MCF 10A (cell line): ENCODE data around the gene TMEM30A. TPM values are rescaled to one million over a fixed set of nuclear protein-coding genes. Genes with fewer than 3 reads are reported as not detected.

ENCODE experiments used
- BruUV-seq: library from RNA; stranded (reverse); fragments of 400-500 nt; replicated peaks from 2 replicates; lab custom pipeline; 2021; lab: Mats Ljungman, UMichigan
- CTCF ChIA-PET: fragments of 300-600 bp; sonication (Branson Sonifier 250); formaldehyde crosslinking; extraction: SDS; loops from one replicate; lab custom pipeline; 2021; ENCODE audit warnings: antibody characterized with exemption, inconsistent platforms; lab: Yijun Ruan, JAX
- POLR2A ChIA-PET: fragments of 300-600, 350-650 bp; sonication (Branson Sonifier 250); formaldehyde crosslinking; extraction: SDS; loops from one replicate; lab custom pipeline; 2020; ENCODE audit warnings: antibody characterized with exemption, inconsistent platforms; lab: Yijun Ruan, JAX
- DNase-seq: peaks from one replicate; pipeline ENCODE4 v3.0.0-alpha.2; 2018; ENCODE audit not compliant: unreplicated experiment
- H3K27ac Mint-ChIP-seq: one replicate; pipeline ENCODE4 v1.8.0; 2022; ENCODE audit warnings: mild to moderate bottlenecking, low read depth, mixed read lengths; ENCODE audit not compliant: unreplicated experiment
- H3K27me3 Mint-ChIP-seq: one replicate; pipeline ENCODE4 v1.8.0; 2022; ENCODE audit warnings: mixed read lengths; ENCODE audit not compliant: insufficient read depth, unreplicated experiment
- H3K36me3 Mint-ChIP-seq: one replicate; pipeline ENCODE4 v1.8.0; 2022; ENCODE audit warnings: mild to moderate bottlenecking, moderate library complexity, mixed read lengths; ENCODE audit not compliant: insufficient read depth, unreplicated experiment
- H3K4me1 Mint-ChIP-seq: one replicate; pipeline ENCODE4 v1.8.0; 2022; ENCODE audit warnings: mixed read lengths; ENCODE audit not compliant: insufficient read depth, unreplicated experiment
- H3K4me3 Mint-ChIP-seq: one replicate; pipeline ENCODE4 v1.8.0; 2022; ENCODE audit warnings: mild to moderate bottlenecking, moderate library complexity, mixed read lengths; ENCODE audit not compliant: unreplicated experiment
- H3K9me3 Mint-ChIP-seq: one replicate; pipeline ENCODE4 v1.8.0; 2022; ENCODE audit warnings: mixed read lengths; ENCODE audit not compliant: unreplicated experiment
- intact Hi-C: fragments of 100-400 bp; cut with micrococcal nuclease; formaldehyde crosslinking; loops from 2 replicates; pipeline ENCODE4 v1.14.1; 2022
- total RNA-seq: library from RNA; stranded (reverse); gene quantifications from 2 replicates; pipeline ENCODE4 v1.2.3, GENCODE V29; 2022
- TF ChIP-seq, protein P1 (sequence below): fragments of 200-600 bp; IDR thresholded peaks from one replicate; pipeline ENCODE4 v1.8.0; 2022; ENCODE audit warnings: antibody characterized with exemption, mild to moderate bottlenecking; ENCODE audit not compliant: unreplicated experiment

Gene TMEM30A
- total RNA-seq, 1 experiment from 2014 or later = 53.7 TPM

DNA sequence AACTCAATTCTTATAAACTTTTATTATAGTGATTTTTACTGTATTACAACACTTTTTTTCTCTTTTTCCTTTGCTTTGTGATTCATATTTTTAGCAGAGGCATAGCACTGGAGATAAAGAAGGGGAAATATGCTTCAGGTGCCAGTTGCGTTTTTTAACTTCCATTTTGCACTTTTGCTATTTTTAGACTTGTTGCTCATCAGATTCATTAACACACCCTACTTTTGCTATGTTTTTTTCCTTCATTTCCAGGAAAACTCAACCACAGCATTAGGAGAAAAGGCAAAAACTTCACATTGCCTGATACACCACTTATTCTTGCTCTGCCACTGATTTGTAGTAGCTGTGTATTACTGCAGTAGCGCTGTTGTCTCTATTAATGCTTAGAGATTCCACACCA, 8.0 kb upstream of the TMEM30A start:
- Mint-ChIP-seq H3K4me3 (no peak overlapping the region), H3K27me3 (no peaks in the 10 kb centered on the region), H3K36me3 (no peaks in the 10 kb centered on the region), H3K4me1 (peaks cover under 1% of the 10 kb centered on the region), H3K27ac (no peak overlapping the region), H3K9me3 (no peaks in the 10 kb centered on the region)
- TF ChIP-seq, protein P1, sequence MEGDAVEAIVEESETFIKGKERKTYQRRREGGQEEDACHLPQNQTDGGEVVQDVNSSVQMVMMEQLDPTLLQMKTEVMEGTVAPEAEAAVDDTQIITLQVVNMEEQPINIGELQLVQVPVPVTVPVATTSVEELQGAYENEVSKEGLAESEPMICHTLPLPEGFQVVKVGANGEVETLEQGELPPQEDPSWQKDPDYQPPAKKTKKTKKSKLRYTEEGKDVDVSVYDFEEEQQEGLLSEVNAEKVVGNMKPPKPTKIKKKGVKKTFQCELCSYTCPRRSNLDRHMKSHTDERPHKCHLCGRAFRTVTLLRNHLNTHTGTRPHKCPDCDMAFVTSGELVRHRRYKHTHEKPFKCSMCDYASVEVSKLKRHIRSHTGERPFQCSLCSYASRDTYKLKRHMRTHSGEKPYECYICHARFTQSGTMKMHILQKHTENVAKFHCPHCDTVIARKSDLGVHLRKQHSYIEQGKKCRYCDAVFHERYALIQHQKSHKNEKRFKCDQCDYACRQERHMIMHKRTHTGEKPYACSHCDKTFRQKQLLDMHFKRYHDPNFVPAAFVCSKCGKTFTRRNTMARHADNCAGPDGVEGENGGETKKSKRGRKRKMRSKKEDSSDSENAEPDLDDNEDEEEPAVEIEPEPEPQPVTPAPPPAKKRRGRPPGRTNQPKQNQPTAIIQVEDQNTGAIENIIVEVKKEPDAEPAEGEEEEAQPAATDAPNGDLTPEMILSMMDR = no peak
- no TSS peak for BruUV-seq
- intact Hi-C loops = no loop called here
- ChIA-PET CTCF (interaction anchor here (0.6 kb wide), 2 partner anchors 48 to 1209 kb away, joined by 3 read pairs; no protein-coding TSS in a partner anchor), POLR2A (no interaction called here)
- DNase-seq = no peak

DNA sequence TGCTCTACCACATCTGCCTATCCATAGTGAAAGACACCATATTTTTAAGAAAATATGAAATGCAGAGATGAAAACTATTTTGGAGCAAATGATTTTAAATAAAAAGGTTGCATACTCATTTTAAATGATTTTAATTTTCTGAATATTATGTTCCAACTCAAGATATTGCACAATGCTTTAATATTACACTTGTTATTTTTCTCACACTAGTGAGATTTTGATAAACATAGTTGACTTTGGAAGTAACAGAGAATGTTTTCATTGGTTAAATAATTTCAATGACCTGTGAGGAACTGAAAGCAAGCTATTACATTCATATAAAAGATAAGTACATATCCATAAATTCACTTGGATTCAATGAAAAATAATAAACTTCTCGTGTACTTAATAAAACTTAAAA, 7.2 kb upstream of the TMEM30A start:
- CTCF ChIA-PET = interaction anchor here (0.6 kb wide), 1 partner anchor 264 kb away, joined by 3 read pairs; no protein-coding TSS in a partner anchor
- intact Hi-C loops = no loop called here
- Mint-ChIP-seq H3K27me3 (no peaks in the 10 kb centered on the region), H3K4me1 (peaks cover 8% of the 10 kb centered on the region), H3K27ac (no peak overlapping the region), H3K4me3 (no peak overlapping the region), H3K36me3 (no peaks in the 10 kb centered on the region), H3K9me3 (no peaks in the 10 kb centered on the region)
- BruUV-seq = no TSS peak
- DNase-seq = no peak
- POLR2A ChIA-PET = interaction anchor here (1.0 kb wide), 1 partner anchor 12 kb away, joined by 3 read pairs; no protein-coding TSS in a partner anchor
- TF ChIP-seq, protein P1 = no peak

DNA sequence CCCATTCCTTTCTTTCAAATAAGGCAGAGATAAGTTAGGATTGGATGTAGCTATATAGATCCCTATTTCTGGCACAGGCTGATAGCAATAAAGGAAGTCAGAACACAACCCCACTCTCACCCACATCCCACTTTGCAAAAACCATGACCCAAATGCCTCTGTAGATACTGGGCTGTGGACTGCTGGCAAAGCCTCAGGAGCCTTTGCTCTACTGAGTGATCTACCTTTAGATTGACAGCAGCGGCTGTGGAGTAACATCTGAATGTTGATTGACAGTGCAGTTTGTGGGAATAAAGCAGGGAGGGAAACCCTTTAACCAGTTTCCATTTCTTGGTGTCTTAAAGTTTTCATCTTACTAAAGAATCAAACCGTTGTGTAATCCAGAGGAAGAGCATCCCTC, 6.7 kb upstream of the TMEM30A start:
- no peaks in the 10 kb centered on the region for H3K9me3 Mint-ChIP-seq
- H3K4me1 Mint-ChIP-seq = peaks cover 11% of the 10 kb centered on the region
- H3K36me3 Mint-ChIP-seq = no peaks in the 10 kb centered on the region

DNA sequence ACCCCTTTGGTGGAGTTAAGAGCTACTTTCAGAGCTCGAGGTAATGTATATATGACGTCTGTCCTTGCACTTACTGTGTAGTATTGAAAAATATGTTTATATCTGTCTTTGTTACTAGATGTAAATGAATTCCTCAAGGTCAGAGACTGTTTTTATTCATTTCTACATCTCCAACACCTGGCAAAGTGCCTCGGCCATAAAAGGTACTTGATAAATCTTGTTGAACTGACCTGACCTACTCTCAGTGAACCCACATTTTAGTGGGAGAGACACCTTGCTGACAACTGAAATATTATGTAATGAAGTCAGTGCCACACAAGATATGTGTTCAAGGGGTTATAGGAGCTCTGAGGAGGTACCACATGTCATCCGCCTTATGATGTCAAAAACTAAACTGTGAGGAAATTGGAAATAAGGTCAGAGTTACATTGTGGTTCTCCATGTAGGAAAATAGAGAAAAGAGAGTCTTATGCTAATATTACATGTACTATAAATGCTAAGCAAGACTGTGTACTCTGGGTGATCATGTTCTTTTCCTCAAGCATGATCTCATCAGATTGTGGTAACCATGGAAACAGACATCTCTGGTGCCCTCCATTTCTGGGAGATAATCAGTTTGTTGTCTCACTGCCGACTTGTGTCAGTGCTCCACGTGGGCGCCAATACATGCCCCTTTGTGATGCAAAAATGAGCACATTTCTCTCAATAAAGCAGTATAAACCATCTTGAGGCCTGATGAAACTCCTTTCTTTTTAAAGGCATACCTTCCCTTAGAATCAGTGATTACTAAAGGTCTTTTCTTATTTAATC, 5.7 kb upstream of the TMEM30A start:
- Mint-ChIP-seq H3K27me3 (no peaks in the 10 kb centered on the region), H3K4me3 (no peak overlapping the region), H3K27ac (peak overlapping the region; percentile 59), H3K4me1 (peaks cover 11% of the 10 kb centered on the region), H3K9me3 (no peaks in the 10 kb centered on the region), H3K36me3 (no peaks in the 10 kb centered on the region)
- TF ChIP-seq, protein P1 = no peak
- ChIA-PET CTCF (no interaction called here), POLR2A (interaction anchor here (0.6 to 2.2 kb wide), 2 partner anchors 47 to 250 kb away, joined by 3 to 7 read pairs; partner anchors contain the start of gene COX7A2)
- no TSS peak for BruUV-seq
- intact Hi-C loops = no loop called here
- DNase-seq = no peak

More for the DNA sequence above, 6.7 kb upstream of the TMEM30A start:
- Mint-ChIP-seq H3K27ac (peak overlapping the region; percentile 59), H3K4me3 (no peak overlapping the region), H3K27me3 (no peaks in the 10 kb centered on the region)
- intact Hi-C loops = no loop called here
- TF ChIP-seq, protein P1 = no peak
- no peak for DNase-seq
- BruUV-seq = no TSS peak
- POLR2A ChIA-PET = interaction anchor here (1.0 kb wide), 1 partner anchor 12 kb away, joined by 3 read pairs; no protein-coding TSS in a partner anchor
- CTCF ChIA-PET = no interaction called here
